Measurements from ENCODE around the gene GAS2. TPM values are rescaled to one million over a fixed set of nuclear protein-coding genes. Genes with fewer than 3 reads are reported as not detected.

GAS2 gene
- total RNA-seq, 1 experiment from 2014 or later = 9.4 TPM

GRCh38 chr11:22633354-22633902, 33.0 kb upstream of the GAS2 start:
- H3K4me3 Mint-ChIP-seq (ENCODE audit: unreplicated experiment) = no peak overlapping the region
- H3K4me1 Mint-ChIP-seq (ENCODE audit: low read depth, unreplicated experiment) = peaks cover 10% of the 10 kb centered on the region
- peak in 1 of 2 experiments; percentile 14 for DNase-seq
- CTCF ChIA-PET = interaction anchor here (3.0 kb wide), 1 partner anchor 8 kb away, joined by 12 read pairs; the partner anchor contains the start of gene FANCF
- no peaks in the 10 kb centered on the region for H3K9me3 Mint-ChIP-seq (ENCODE audit: unreplicated experiment)
- Histone ChIP-seq H3K4me3 (ENCODE audit: low read depth, low read length) (no peak overlapping the region), H3K36me3 (ENCODE audit: control insufficient read depth, insufficient read depth, low read length) (no peaks in the 10 kb centered on the region), H3K4me1 (peaks cover 18% of the 10 kb centered on the region), H3K27me3 (replicated peaks; ENCODE audit: control insufficient read depth, insufficient read depth, low read length) (no peaks in the 10 kb centered on the region), H3K9me3 (no peaks in the 10 kb centered on the region)
- H3K27me3 Mint-ChIP-seq (ENCODE audit: insufficient read depth, unreplicated experiment) = no peaks in the 10 kb centered on the region
- H3K36me3 Mint-ChIP-seq (ENCODE audit: insufficient read depth, unreplicated experiment) = no peaks in the 10 kb centered on the region
- BruUV-seq (replicated peaks) = no TSS peak
- no peak overlapping the region for H3K27ac Mint-ChIP-seq (ENCODE audit: unreplicated experiment)
- POLR2A ChIA-PET = no interaction called here
- TF ChIP-seq CTCF (IDR thresholded peaks at IDR 0.05; ENCODE audit: insufficient read depth in 1 of 2, low read depth in 1 of 2, low read length in 1 of 2, severe bottlenecking in 1 of 2, unreplicated experiment in 1 of 2) = peak in 1 of 2 experiments; percentile 25
- intact Hi-C loops (cut with micrococcal nuclease; ENCODE audit: unreplicated experiment) = no loop called here

- peak overlapping the region; percentile 71 for H3K27ac Mint-ChIP-seq (ENCODE audit: unreplicated experiment)
- H3K9me3 Mint-ChIP-seq (ENCODE audit: unreplicated experiment) = no peaks in the 10 kb centered on the region
- POLR2A ChIA-PET = interaction anchor here (0.7 kb wide), 1 partner anchor 10 kb away, joined by 3 read pairs; the partner anchor contains the start of gene FANCF
- Histone ChIP-seq H3K36me3 (ENCODE audit: control insufficient read depth, insufficient read depth, low read length) (no peaks in the 10 kb centered on the region), H3K27me3 (replicated peaks; ENCODE audit: control insufficient read depth, insufficient read depth, low read length) (no peaks in the 10 kb centered on the region), H3K4me3 (ENCODE audit: low read depth, low read length) (no peak overlapping the region), H3K4me1 (peaks cover 18% of the 10 kb centered on the region), H3K9me3 (no peaks in the 10 kb centered on the region)
- BruUV-seq (replicated peaks) = no TSS peak
- peaks cover 10% of the 10 kb centered on the region for H3K4me1 Mint-ChIP-seq (ENCODE audit: low read depth, unreplicated experiment)
- no peaks in the 10 kb centered on the region for H3K27me3 Mint-ChIP-seq (ENCODE audit: insufficient read depth, unreplicated experiment)
- H3K36me3 Mint-ChIP-seq (ENCODE audit: insufficient read depth, unreplicated experiment) = no peaks in the 10 kb centered on the region
- intact Hi-C loops (cut with micrococcal nuclease; ENCODE audit: unreplicated experiment) = loop anchor here (1.0 to 2.0 kb wide), 2 partner anchors 10 to 32 kb away; partner anchors contain the start of genes FANCF and GAS2
- CTCF ChIA-PET = interaction anchor here (3.0 kb wide), 1 partner anchor 9 kb away, joined by 12 read pairs; the partner anchor contains the start of gene FANCF
- peak overlapping the region; percentile 37 for H3K4me3 Mint-ChIP-seq (ENCODE audit: unreplicated experiment)
- DNase-seq = peak; percentile 56 to 78
- no peak for TF ChIP-seq CTCF (IDR thresholded peaks at IDR 0.05; ENCODE audit: insufficient read depth in 1 of 2, low read depth in 1 of 2, low read length in 1 of 2, severe bottlenecking in 1 of 2, unreplicated experiment in 1 of 2)
These were observed 31.3 kb upstream of the GAS2 start for GRCh38 chr11:22634897-22635629.

GRCh38 chr11:22635689-22636088, 30.7 kb upstream of the GAS2 start:
- no peak for TF ChIP-seq CTCF (IDR thresholded peaks at IDR 0.05; ENCODE audit: insufficient read depth in 1 of 2, low read depth in 1 of 2, low read length in 1 of 2, severe bottlenecking in 1 of 2, unreplicated experiment in 1 of 2)
- intact Hi-C loops (cut with micrococcal nuclease; ENCODE audit: unreplicated experiment) = loop anchor here (1.0 to 2.0 kb wide), 2 partner anchors 10 to 31 kb away; partner anchors contain the start of genes FANCF and GAS2

More at GRCh38 chr11:22635689-22636088, 30.7 kb upstream of the GAS2 start:
- no peak for DNase-seq
- ChIA-PET CTCF (interaction anchor here (3.0 kb wide), 1 partner anchor 10 kb away, joined by 12 read pairs; the partner anchor contains the start of gene FANCF), POLR2A (interaction anchor here (0.7 kb wide), 1 partner anchor 10 kb away, joined by 3 read pairs; the partner anchor contains the start of gene FANCF)
- H3K9me3 Mint-ChIP-seq (ENCODE audit: unreplicated experiment) = no peaks in the 10 kb centered on the region
- H3K4me3 Mint-ChIP-seq (ENCODE audit: unreplicated experiment) = peak overlapping the region; percentile 37
- H3K9me3 ChIP-seq = no peaks in the 10 kb centered on the region
- no peaks in the 10 kb centered on the region for H3K27me3 Mint-ChIP-seq (ENCODE audit: insufficient read depth, unreplicated experiment)
- H3K27me3 ChIP-seq (replicated peaks; ENCODE audit: control insufficient read depth, insufficient read depth, low read length) = no peaks in the 10 kb centered on the region
- peaks cover 10% of the 10 kb centered on the region for H3K4me1 Mint-ChIP-seq (ENCODE audit: low read depth, unreplicated experiment)
- H3K36me3 Mint-ChIP-seq (ENCODE audit: insufficient read depth, unreplicated experiment) = no peaks in the 10 kb centered on the region
- BruUV-seq (replicated peaks) = no TSS peak
- H3K4me1 ChIP-seq = peaks cover 18% of the 10 kb centered on the region
- H3K36me3 ChIP-seq (ENCODE audit: control insufficient read depth, insufficient read depth, low read length) = no peaks in the 10 kb centered on the region
- H3K4me3 ChIP-seq (ENCODE audit: low read depth, low read length) = no peak overlapping the region
- peak overlapping the region; percentile 71 for H3K27ac Mint-ChIP-seq (ENCODE audit: unreplicated experiment)

All from Caco-2 (cell line).